ENCODE data around the gene PLCB2. TPM values are rescaled to one million over a fixed set of nuclear protein-coding genes. Genes with fewer than 3 reads are reported as not detected.

PLCB2 gene
- total and polyA plus RNA-seq, 9 of the 15 experiments (the other 6 are each of a cell fraction or from before 2014, with no cell fraction given) = 0.37 to 12.3 (median 8.0) TPM

DNA sequence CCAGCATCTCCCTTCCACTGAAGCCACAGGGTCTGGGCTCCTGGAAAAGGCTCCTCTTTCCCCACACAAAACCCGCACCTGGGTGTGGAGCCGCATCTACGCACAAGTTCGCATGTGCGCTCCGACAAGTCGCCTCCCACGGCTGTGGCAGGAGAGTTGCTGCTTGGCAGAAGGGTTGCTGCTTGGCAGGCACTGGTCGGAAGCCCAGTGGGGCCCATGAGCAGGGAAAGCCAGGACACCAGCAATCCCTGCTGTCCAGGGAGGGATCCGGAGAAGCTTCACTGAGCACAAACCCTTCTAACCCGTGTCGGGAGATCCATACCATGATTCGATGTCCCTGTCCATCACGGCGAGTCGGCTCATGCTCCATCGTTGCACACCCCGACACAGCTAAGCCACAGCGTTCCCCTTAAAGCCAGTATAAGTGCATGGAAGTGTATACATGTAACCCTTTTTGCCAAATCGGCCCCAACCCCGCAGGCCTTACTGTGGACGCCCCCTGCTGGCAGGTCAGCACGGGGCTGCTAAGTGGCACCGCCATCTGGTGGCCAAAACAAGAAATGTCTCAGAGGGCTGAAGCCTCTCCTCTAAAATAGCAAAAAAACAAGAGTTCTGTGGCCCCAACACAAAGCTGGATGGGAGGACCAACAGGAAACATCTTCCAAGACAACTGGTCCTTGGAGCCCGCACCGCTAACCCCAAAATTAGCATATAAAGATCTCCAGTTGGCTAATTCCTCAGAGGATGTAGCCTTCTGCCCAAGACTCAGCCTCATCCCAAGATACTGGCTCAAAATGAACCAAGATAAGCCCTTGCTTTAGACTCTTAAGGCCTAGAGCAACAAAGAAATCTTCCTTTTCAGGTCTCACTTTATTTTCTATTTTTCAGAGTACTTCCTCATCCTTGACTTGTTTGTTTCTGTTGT is 33.1 kb downstream of the PLCB2 start (continued):
- TF ChIP-seq, protein P1, sequence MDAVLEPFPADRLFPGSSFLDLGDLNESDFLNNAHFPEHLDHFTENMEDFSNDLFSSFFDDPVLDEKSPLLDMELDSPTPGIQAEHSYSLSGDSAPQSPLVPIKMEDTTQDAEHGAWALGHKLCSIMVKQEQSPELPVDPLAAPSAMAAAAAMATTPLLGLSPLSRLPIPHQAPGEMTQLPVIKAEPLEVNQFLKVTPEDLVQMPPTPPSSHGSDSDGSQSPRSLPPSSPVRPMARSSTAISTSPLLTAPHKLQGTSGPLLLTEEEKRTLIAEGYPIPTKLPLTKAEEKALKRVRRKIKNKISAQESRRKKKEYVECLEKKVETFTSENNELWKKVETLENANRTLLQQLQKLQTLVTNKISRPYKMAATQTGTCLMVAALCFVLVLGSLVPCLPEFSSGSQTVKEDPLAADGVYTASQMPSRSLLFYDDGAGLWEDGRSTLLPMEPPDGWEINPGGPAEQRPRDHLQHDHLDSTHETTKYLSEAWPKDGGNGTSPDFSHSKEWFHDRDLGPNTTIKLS (IDR thresholded peaks at IDR 0.05; ENCODE audit: borderline replicate concordance, low read depth) = no peak
- TF ChIP-seq, protein P2, sequence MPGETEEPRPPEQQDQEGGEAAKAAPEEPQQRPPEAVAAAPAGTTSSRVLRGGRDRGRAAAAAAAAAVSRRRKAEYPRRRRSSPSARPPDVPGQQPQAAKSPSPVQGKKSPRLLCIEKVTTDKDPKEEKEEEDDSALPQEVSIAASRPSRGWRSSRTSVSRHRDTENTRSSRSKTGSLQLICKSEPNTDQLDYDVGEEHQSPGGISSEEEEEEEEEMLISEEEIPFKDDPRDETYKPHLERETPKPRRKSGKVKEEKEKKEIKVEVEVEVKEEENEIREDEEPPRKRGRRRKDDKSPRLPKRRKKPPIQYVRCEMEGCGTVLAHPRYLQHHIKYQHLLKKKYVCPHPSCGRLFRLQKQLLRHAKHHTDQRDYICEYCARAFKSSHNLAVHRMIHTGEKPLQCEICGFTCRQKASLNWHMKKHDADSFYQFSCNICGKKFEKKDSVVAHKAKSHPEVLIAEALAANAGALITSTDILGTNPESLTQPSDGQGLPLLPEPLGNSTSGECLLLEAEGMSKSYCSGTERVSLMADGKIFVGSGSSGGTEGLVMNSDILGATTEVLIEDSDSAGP (CRISPR knock-in tag; IDR thresholded peaks at IDR 0.05) = 0 out of 2 replicates have a peak, but pooled peaks have one; percentile 41
- TF ChIP-seq DDX20 (tag; IDR thresholded peaks at IDR 0.05; ENCODE audit: low read depth) (no peak), ZNF146 (CRISPR knock-in tag; IDR thresholded peaks at IDR 0.05; ENCODE audit: unreplicated experiment) (no peak), ZSCAN29 (IDR thresholded peaks at IDR 0.05) (no peak), SOX6 (IDR thresholded peaks at IDR 0.05) (peak; percentile 47; the same call in 1 of the 2 replicates), TAF9B (IDR thresholded peaks at IDR 0.05; ENCODE audit: partially characterized antibody) (no peak), CCNT2 (IDR thresholded peaks at IDR 0.05; ENCODE audit: borderline replicate concordance, extremely low read depth, insufficient read length, low read depth, low read length) (no peak), PHTF2 (CRISPR knock-in tag; IDR thresholded peaks at IDR 0.05) (no peak)
- TF ChIP-seq, protein P3, sequence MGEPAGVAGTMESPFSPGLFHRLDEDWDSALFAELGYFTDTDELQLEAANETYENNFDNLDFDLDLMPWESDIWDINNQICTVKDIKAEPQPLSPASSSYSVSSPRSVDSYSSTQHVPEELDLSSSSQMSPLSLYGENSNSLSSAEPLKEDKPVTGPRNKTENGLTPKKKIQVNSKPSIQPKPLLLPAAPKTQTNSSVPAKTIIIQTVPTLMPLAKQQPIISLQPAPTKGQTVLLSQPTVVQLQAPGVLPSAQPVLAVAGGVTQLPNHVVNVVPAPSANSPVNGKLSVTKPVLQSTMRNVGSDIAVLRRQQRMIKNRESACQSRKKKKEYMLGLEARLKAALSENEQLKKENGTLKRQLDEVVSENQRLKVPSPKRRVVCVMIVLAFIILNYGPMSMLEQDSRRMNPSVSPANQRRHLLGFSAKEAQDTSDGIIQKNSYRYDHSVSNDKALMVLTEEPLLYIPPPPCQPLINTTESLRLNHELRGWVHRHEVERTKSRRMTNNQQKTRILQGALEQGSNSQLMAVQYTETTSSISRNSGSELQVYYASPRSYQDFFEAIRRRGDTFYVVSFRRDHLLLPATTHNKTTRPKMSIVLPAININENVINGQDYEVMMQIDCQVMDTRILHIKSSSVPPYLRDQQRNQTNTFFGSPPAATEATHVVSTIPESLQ (CRISPR knock-in tag; IDR thresholded peaks at IDR 0.05) = no peak
- TF ChIP-seq, protein P4, sequence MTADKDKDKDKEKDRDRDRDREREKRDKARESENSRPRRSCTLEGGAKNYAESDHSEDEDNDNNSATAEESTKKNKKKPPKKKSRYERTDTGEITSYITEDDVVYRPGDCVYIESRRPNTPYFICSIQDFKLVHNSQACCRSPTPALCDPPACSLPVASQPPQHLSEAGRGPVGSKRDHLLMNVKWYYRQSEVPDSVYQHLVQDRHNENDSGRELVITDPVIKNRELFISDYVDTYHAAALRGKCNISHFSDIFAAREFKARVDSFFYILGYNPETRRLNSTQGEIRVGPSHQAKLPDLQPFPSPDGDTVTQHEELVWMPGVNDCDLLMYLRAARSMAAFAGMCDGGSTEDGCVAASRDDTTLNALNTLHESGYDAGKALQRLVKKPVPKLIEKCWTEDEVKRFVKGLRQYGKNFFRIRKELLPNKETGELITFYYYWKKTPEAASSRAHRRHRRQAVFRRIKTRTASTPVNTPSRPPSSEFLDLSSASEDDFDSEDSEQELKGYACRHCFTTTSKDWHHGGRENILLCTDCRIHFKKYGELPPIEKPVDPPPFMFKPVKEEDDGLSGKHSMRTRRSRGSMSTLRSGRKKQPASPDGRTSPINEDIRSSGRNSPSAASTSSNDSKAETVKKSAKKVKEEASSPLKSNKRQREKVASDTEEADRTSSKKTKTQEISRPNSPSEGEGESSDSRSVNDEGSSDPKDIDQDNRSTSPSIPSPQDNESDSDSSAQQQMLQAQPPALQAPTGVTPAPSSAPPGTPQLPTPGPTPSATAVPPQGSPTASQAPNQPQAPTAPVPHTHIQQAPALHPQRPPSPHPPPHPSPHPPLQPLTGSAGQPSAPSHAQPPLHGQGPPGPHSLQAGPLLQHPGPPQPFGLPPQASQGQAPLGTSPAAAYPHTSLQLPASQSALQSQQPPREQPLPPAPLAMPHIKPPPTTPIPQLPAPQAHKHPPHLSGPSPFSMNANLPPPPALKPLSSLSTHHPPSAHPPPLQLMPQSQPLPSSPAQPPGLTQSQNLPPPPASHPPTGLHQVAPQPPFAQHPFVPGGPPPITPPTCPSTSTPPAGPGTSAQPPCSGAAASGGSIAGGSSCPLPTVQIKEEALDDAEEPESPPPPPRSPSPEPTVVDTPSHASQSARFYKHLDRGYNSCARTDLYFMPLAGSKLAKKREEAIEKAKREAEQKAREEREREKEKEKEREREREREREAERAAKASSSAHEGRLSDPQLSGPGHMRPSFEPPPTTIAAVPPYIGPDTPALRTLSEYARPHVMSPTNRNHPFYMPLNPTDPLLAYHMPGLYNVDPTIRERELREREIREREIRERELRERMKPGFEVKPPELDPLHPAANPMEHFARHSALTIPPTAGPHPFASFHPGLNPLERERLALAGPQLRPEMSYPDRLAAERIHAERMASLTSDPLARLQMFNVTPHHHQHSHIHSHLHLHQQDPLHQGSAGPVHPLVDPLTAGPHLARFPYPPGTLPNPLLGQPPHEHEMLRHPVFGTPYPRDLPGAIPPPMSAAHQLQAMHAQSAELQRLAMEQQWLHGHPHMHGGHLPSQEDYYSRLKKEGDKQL (CRISPR knock-in tag; IDR thresholded peaks at IDR 0.05; ENCODE audit: borderline replicate concordance) = no peak
- TF ChIP-seq, protein P5, sequence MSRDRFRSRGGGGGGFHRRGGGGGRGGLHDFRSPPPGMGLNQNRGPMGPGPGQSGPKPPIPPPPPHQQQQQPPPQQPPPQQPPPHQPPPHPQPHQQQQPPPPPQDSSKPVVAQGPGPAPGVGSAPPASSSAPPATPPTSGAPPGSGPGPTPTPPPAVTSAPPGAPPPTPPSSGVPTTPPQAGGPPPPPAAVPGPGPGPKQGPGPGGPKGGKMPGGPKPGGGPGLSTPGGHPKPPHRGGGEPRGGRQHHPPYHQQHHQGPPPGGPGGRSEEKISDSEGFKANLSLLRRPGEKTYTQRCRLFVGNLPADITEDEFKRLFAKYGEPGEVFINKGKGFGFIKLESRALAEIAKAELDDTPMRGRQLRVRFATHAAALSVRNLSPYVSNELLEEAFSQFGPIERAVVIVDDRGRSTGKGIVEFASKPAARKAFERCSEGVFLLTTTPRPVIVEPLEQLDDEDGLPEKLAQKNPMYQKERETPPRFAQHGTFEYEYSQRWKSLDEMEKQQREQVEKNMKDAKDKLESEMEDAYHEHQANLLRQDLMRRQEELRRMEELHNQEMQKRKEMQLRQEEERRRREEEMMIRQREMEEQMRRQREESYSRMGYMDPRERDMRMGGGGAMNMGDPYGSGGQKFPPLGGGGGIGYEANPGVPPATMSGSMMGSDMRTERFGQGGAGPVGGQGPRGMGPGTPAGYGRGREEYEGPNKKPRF (IDR thresholded peaks at IDR 0.05; ENCODE audit: low read depth, low read length) = no peak
